ENCODE data around the gene ATG13. TPM values are rescaled to one million over a fixed set of nuclear protein-coding genes. Genes with fewer than 3 reads are reported as not detected.

Gene ATG13
- polyA plus RNA-seq, 1 donor from 2014 or later = 21.1 TPM

- H3K4me2 ChIP-seq (ENCODE audit: low read length) = no peak overlapping the region
- no peaks in the 10 kb centered on the region for H3K36me3 ChIP-seq (ENCODE audit: insufficient read depth, low read length)
- H3K27me3 ChIP-seq (ENCODE audit: insufficient read depth, low read depth, low read length) = no peaks in the 10 kb centered on the region
- no peak overlapping the region for H3K27ac ChIP-seq (ENCODE audit: low read length)
- TF ChIP-seq MXI1 (conservative IDR thresholded peaks at IDR 0.05; ENCODE audit: poor library complexity, severe bottlenecking) (no peak), EP300 (conservative IDR thresholded peaks at IDR 0.05; ENCODE audit: poor library complexity, severe bottlenecking) (no peak), TAF1 (IDR thresholded peaks at IDR 0.05; ENCODE audit: low read depth) (no peak), EZH2 (IDR thresholded peaks at IDR 0.05; ENCODE audit: borderline replicate concordance, insufficient read depth, low read length, poor library complexity, severe bottlenecking) (no peak), SMC3 (conservative IDR thresholded peaks at IDR 0.05; ENCODE audit: poor library complexity) (no peak)
- H3K9me2 ChIP-seq (ENCODE audit: insufficient read depth, low read length) = no peaks in the 10 kb centered on the region
- no peak overlapping the region for H3K4me3 ChIP-seq (ENCODE audit: low read length)
- H4K20me1 ChIP-seq (ENCODE audit: insufficient read depth) = no peaks in the 10 kb centered on the region
- no peak overlapping the region for H2AFZ ChIP-seq (ENCODE audit: low read depth, low read length)
- peaks cover 65% of the 10 kb centered on the region for H3K79me2 ChIP-seq (replicated peaks; ENCODE audit: insufficient read depth, low read length)
- no peaks in the 10 kb centered on the region for H3F3A ChIP-seq (ENCODE audit: insufficient read depth, low read length, poor library complexity, severe bottlenecking)
- no peak overlapping the region for H3K9ac ChIP-seq (ENCODE audit: low read length)
- no peaks in the 10 kb centered on the region for H3K9me3 ChIP-seq (ENCODE audit: low read length)
These were observed 29.2 kb upstream of the ATG13 start for GRCh38 chr11:46588131-46588530.

DNA sequence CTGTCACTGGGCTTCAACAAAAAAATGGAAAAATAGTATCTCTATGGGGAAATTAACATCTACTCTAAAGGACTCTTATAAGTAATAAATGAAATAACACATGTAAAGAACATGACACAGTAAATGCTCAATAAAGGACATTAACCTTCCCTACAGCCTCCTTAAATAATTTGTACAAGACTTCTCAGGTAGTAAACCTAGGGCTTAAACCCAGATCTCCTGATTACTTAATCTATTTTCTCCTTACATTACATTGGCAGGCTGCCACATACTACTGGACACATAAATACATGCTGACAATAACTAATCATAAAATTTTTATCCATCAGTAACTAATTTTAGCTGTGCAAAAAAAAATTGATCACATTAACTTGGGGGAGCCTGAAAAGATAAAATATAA, 28.4 kb upstream of the ATG13 start:
- no peaks in the 10 kb centered on the region for H3F3A ChIP-seq (ENCODE audit: insufficient read depth, low read length, poor library complexity, severe bottlenecking)
- H4K20me1 ChIP-seq (ENCODE audit: insufficient read depth) = no peaks in the 10 kb centered on the region
- H3K4me2 ChIP-seq (ENCODE audit: low read length) = no peak overlapping the region
- H3K36me3 ChIP-seq (ENCODE audit: insufficient read depth, low read length) = no peaks in the 10 kb centered on the region
- H3K27ac ChIP-seq (ENCODE audit: low read length) = no peak overlapping the region
- no peak overlapping the region for H3K9ac ChIP-seq (ENCODE audit: low read length)
- H3K27me3 ChIP-seq (ENCODE audit: insufficient read depth, low read depth, low read length) = no peaks in the 10 kb centered on the region
- H3K79me2 ChIP-seq (replicated peaks; ENCODE audit: insufficient read depth, low read length) = peaks cover 70% of the 10 kb centered on the region
- H3K9me3 ChIP-seq (ENCODE audit: low read length) = no peaks in the 10 kb centered on the region
- TF ChIP-seq RAD21 (conservative IDR thresholded peaks at IDR 0.05) = no peak
- TF ChIP-seq EZH2 (IDR thresholded peaks at IDR 0.05; ENCODE audit: borderline replicate concordance, insufficient read depth, low read length, poor library complexity, severe bottlenecking) = no peak
- TF ChIP-seq, protein P1, sequence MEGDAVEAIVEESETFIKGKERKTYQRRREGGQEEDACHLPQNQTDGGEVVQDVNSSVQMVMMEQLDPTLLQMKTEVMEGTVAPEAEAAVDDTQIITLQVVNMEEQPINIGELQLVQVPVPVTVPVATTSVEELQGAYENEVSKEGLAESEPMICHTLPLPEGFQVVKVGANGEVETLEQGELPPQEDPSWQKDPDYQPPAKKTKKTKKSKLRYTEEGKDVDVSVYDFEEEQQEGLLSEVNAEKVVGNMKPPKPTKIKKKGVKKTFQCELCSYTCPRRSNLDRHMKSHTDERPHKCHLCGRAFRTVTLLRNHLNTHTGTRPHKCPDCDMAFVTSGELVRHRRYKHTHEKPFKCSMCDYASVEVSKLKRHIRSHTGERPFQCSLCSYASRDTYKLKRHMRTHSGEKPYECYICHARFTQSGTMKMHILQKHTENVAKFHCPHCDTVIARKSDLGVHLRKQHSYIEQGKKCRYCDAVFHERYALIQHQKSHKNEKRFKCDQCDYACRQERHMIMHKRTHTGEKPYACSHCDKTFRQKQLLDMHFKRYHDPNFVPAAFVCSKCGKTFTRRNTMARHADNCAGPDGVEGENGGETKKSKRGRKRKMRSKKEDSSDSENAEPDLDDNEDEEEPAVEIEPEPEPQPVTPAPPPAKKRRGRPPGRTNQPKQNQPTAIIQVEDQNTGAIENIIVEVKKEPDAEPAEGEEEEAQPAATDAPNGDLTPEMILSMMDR (IDR thresholded peaks at IDR 0.05; ENCODE audit: poor library complexity, severe bottlenecking) = no peak
- no peak for TF ChIP-seq REST (IDR thresholded peaks at IDR 0.05; ENCODE audit: borderline replicate concordance)
- TF ChIP-seq SMC3 (conservative IDR thresholded peaks at IDR 0.05; ENCODE audit: poor library complexity) = no peak
- TF ChIP-seq EP300 (conservative IDR thresholded peaks at IDR 0.05; ENCODE audit: poor library complexity, severe bottlenecking) = no peak
- no peak for TF ChIP-seq TAF1 (IDR thresholded peaks at IDR 0.05; ENCODE audit: low read depth)
- no peak for TF ChIP-seq MXI1 (conservative IDR thresholded peaks at IDR 0.05; ENCODE audit: poor library complexity, severe bottlenecking)
- TF ChIP-seq POLR2AphosphoS5 (IDR thresholded peaks at IDR 0.05) = no peak
- no peaks in the 10 kb centered on the region for H3K9me2 ChIP-seq (ENCODE audit: insufficient read depth, low read length)
- H2AFZ ChIP-seq (ENCODE audit: low read depth, low read length) = no peak overlapping the region
- H3K4me3 ChIP-seq (ENCODE audit: low read length) = no peak overlapping the region
